Stomach (tissue), 4 donors: Measurements from ENCODE around the gene DBF4B.

Experiments
- POLR2A ChIP-seq, 4 donors: fragments of 450-650 bp; IDR thresholded peaks; one replicate each; pipeline ENCODE4 v1.6.1; 2016; ENCODE audit warnings: antibody characterized with exemption in 4 of 4, control low read depth in 2 of 4, mild to moderate bottlenecking in 1 of 4, moderate library complexity in 1 of 4
- TF ChIP-seq, protein P1 (sequence below), 7 experiments: fragments of 450-650 bp in 4 of 7; fragments of 200-600 bp in 3 of 7; sonication (generic) in 3 of 7; IDR thresholded peaks; one replicate each; pipeline ENCODE4 v1.5.1; 2016 to 2019; ENCODE audit warnings: antibody characterized with exemption in 7 of 7, control low read depth in 2 of 7, mild to moderate bottlenecking in 1 of 7

DNA sequence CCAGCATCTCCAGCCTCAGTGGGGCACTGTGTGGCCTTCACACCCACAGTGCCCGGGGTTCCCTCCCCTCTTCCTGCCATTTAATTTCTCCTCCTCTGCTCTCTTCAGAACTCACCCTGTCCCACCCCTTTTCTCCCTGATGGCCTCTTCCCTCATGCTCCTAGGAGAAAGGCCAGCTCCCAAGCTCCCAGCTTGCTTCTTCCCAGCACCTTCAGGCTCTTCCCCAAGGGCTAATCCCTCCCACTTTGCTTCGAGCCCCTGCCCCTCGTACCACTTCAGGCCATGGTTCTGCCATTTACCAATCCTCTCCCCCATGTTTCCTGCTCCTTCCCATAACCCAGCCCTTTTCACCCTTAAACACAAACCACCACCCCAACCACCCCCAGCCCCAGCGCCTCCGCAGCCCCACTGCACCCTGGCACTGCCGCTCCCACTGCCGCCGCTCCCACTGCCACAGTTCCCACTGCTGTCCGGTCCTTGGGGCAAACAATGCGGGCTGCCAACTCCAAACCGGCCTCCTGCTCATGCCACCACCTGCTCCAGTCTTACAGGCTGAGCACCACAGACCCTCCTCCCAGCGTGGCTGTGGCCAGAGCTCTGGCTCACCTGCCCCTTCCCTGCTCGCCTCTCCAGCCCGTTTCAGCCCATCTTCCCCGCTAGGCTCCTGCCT lies 78.9 kb downstream of the DBF4B start:
- TF ChIP-seq, protein P1, sequence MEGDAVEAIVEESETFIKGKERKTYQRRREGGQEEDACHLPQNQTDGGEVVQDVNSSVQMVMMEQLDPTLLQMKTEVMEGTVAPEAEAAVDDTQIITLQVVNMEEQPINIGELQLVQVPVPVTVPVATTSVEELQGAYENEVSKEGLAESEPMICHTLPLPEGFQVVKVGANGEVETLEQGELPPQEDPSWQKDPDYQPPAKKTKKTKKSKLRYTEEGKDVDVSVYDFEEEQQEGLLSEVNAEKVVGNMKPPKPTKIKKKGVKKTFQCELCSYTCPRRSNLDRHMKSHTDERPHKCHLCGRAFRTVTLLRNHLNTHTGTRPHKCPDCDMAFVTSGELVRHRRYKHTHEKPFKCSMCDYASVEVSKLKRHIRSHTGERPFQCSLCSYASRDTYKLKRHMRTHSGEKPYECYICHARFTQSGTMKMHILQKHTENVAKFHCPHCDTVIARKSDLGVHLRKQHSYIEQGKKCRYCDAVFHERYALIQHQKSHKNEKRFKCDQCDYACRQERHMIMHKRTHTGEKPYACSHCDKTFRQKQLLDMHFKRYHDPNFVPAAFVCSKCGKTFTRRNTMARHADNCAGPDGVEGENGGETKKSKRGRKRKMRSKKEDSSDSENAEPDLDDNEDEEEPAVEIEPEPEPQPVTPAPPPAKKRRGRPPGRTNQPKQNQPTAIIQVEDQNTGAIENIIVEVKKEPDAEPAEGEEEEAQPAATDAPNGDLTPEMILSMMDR (IDR thresholded peaks at IDR 0.05) = no peak
- no peak for TF ChIP-seq POLR2A (IDR thresholded peaks at IDR 0.05)
